COLO668 (cell line): Measurements from ENCODE around the gene SEPHS2.
"Not testable (repeated sequence)": the region's sequence is repeated elsewhere in the genome, so short reads cannot be mapped to it uniquely, and the experiment has no call there.

Source experiments
- DNase-seq: peaks from one replicate; lab custom pipeline; 2025; ENCODE audit not compliant: unreplicated experiment; lab: John Stamatoyannopoulos, UW

The SEPHS2 gene

DNA sequence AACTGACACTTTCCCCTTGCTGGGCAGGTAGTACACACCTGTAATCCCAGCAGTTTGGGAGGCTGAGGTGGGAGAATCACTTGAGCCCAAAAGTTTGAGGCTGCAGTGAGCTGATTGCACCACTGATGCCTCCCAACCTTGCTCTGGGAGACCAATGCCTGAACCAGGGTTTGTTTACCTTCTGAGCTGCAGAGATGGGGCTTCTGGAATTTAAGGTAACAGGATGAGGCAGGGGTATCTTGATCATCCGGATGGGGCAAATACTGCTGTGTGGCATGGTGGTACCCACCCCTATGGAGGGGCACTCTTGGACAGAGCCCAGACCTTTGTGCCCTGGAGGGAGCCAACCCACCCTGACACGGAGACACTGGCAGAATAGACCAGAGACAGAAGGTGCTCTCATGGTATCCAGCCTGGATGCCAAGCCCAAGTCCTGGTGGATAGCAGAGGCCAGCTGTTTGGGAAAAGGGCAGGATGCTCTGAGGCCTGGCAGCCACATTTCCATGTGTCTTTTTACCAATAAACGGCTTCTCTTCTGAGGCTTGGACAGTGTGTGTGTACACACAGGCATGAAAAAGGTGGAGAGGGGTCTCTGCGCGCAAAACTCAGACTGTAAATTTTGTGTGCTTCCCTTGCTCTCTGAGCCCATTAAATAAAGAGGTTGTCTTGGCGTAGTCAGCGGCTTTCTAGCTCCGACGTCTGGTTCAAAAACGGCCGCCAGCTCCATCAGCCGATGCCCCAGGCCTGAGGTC lies 46.1 kb downstream of the SEPHS2 start:
- DNase-seq = peak; percentile 30

DNA sequence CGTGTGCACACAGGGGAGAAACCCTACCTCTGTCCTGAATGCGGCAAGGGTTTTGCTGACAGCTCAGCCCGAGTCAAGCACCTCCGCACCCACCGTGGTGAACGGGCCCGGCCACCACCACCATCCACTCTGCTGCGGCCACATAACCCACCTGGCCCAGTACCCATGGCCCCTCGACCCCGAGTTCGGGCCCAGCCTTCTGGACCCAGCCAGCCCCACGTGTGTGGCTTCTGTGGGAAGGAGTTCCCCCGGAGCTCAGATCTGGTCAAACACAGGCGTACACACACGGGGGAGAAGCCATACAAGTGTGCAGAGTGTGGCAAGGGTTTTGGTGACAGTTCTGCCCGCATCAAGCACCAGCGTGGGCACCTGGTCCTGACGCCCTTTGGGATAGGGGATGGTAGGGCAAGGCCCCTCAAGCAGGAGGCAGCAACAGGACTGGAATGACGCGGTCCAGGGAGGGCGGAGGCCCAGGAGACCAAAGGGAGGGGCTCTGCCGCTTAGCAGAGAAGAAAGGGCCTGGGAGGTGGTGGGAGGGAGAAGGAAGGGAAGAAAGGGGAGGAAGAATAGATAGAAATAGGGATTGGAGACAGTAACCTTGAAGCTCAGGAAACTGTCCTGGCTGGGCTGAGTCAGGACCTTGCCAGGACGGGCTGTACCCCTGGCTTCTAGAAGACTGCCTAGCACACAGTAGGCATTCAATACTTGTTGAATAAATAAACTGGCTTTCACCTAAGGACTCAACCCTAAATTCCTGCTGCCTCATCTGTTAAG lies 46.8 kb downstream of the SEPHS2 start:
- no peak for DNase-seq

DNA sequence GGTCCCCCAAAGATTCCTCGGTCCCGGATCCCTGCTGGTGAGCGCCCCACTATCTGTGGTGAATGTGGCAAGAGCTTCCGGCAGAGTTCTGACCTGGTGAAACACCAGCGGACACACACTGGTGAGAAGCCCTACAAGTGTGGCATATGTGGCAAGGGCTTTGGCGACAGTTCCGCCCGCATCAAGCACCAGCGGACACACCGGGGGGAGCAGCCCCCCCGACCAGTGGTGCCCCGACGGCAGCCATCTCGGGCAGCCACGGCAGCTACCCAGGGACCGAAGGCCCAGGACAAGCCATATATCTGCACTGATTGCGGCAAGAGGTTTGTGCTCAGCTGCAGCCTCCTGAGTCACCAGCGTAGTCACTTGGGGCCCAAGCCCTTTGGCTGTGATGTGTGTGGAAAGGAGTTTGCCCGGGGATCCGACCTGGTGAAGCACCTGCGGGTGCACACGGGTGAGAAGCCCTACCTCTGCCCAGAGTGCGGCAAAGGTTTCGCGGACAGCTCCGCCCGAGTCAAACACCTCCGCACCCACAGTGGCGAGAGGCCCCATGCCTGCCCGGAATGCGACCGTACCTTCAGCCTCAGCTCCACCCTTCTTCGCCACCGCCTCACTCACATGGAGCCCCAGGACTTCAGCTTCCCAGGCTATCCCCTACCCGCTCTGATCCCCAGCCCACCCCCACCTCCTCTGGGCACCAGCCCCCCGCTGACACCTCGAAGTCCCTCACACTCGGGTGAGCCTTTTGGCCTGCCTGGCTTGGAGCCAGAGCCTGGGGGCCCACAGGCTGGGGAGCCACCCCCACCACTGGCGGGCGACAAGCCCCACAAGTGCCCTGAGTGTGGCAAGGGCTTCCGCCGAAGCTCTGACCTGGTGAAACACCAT lies 47.7 kb downstream of the SEPHS2 start:
- DNase-seq = no peak

DNA sequence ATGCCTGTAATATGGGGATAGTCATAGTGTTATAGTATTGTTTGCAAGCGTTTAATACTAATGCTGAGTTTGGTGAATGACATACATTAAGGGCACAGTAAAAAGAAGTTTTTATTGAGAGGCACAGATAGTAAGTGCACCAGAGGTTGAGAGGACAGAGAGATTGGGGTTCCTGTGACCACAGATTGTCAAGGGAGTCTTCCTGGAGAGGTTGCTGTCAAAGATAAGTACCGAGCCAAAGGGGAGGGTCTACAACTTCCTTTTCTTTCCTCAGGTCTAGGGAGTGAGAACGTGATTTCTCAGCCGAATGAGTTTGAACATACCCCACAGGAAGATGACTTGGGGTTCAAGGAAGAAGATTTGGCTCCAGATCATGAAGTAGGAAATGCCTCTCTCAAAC lies 48.6 kb downstream of the SEPHS2 start:
- no peak for DNase-seq

DNA sequence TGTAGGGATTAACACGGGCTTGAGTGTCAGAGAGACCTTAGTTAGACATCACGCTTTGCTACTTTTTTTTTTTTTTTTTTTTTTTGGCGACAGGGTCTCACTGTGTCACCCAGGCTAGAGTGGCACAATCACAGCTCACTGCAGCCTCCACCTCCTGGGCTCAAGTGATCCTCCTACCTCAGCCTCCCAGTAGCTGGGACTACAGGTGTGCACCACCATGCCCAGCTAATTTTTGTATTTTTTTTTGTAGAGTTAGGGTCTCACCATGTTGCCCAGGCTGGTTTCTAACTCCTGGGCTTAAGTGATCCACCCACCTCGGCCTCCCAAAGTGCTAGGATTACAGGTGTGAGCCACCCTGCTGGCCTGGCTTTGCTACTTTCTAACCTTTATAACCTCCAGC lies 49.0 kb downstream of the SEPHS2 start:
- DNase-seq = not testable (repeated sequence)

DNA sequence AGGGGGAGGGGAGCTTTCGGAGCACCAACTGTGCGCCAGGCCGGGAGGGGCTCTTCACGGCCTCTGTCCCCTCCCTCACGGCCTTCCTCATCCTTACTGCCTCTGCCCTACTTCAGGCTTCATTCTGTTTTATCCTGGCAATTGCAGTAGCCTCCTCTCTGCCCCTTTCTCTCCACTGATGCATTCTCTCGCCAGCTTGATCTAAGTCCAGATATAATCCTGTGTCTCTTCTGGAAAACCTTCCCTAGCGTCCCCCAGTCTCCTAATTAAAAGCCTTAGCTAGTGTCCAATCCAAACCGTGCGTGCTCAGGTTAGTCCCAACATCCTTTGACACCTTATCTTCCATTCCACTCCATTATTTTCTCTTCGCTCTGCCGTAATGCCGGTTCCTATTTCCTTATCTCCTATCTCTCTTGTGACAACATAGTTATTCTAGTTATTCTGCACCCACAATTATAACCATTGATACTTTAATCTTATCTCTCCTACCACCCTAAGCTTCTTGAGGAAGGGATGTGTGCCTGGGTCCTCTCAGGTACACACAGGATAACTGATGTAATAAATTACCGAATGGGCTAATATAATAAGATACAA lies 49.6 kb downstream of the SEPHS2 start:
- peak; percentile 26 for DNase-seq

DNA sequence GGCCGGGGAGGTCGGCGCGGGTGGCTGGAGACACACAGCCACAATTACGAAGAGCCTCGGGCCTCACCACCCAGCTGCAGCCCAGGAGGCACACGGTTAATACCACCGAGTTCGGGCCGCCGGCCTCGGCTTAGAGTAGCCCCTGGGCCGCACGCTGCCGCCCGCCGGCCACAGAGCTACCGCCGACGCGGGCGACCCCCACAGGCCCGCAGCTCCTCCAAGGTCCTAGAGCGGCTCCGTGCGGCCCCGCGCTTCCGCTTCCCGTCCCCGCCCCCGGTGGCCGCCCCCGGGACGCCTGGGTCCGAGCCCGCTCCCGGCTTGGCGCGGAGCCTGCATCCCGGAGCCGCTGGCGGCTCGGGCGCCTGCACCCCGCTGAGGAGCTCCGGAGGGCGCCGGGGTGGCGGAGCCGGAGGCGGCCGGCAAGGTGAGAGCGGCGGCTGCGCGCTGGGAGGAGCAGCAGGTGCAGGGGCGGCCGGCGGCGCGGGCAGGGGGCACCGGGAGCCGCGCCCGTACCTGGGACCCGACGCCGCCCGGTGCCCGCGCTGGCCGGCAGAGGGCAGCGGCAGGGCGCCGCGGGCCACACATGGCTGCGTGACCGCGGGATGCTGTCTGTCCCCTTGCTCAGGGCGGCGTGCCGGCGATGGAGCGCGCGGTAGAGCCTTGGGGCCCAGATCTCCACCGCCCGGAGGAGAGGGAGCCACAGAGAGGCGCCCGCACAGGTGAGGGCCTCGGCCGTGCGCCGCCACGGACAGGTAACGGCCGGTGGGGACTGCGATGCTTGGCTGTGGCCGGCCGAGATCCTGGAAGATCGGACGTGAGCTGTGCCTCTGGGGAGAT lies 50.3 kb downstream of the SEPHS2 start, which contains the start of gene ZNF48:
Gene ZNF48, plus strand, starts transcription at position 266 of the 837 bp plus-strand sequence. Its CDS starts 375 bp downstream, at position 641.
- DNase-seq = peak; percentile 92

DNA sequence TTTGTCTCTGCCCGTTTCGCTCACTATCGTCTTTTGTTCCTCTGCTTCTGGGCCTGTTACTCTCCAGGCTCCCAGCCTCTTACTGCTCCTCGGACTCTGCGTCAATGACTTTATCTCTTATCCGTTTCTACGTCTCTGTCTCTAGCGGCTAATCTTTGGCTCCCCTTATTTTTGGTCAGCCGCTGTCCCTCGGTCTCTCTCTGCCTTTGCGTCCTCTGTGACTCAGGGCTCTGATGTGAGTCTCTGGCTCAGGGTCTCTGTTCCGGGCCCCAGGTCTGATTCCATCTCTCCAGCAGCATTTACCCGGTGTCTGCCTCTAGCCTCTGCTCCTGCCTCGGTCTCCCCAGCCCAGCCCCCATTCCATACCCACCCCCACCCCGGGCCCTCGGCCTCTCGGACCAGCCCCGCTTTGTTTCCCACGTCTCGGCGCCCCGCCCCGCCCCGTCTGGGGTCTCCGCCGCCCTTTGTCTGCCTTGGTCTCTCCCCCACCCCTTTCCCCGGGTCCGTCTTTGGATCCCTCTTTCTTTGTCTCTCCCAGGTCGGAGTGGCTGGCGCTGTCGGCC lies 51.0 kb downstream of the SEPHS2 start:
- DNase-seq = no peak
